Retinal pigment epithelial cell (primary cell): ENCODE data around the gene ANKRA2.

Source experiments
- DNase-seq: peaks from one replicate; pipeline ENCODE4 v3.0.0-alpha.2; 2010; ENCODE audit warnings: low read depth
- H3K4me3 ChIP-seq: 2 replicates; pipeline ENCODE4 v1.5.1; 2011; ENCODE audit warnings: mild to moderate bottlenecking, low read length, control low read depth, moderate library complexity
- CTCF ChIP-seq: conservative IDR thresholded peaks from 2 replicates; pipeline ENCODE4 v1.5.1; 2011; ENCODE audit warnings: low read depth, low read length, control low read depth, inconsistent platforms

Gene ANKRA2

GRCh38 chr5:73550016-73550415 lies 15.4 kb downstream of the ANKRA2 start:
- TF ChIP-seq CTCF, result no peak
- DNase-seq, result no peak
- no peak overlapping the region for H3K4me3 ChIP-seq

GRCh38 chr5:73545403-73545779 lies 20.0 kb downstream of the ANKRA2 start:
- H3K4me3 ChIP-seq, result no peak overlapping the region
- DNase-seq, result no peak
- no peak for TF ChIP-seq CTCF

- H3K4me3 ChIP-seq, result no peak overlapping the region
- no peak for TF ChIP-seq CTCF
- DNase-seq, result no peak
Observed at GRCh38 chr5:73544429-73545402, 20.7 kb downstream of the ANKRA2 start.

GRCh38 chr5:73542020-73542419 lies 23.4 kb downstream of the ANKRA2 start:
- no peak overlapping the region for H3K4me3 ChIP-seq
- no peak for TF ChIP-seq CTCF
- no peak for DNase-seq

- no peak overlapping the region for H3K4me3 ChIP-seq
- no peak for DNase-seq
- TF ChIP-seq CTCF, result no peak
Observed at GRCh38 chr5:73540192-73540591, 25.2 kb downstream of the ANKRA2 start.

GRCh38 chr5:73539730-73540129 lies 25.7 kb downstream of the ANKRA2 start:
- no peak for DNase-seq
- TF ChIP-seq CTCF, result no peak
- H3K4me3 ChIP-seq, result no peak overlapping the region

- no peak for DNase-seq
- H3K4me3 ChIP-seq, result no peak overlapping the region
- no peak for TF ChIP-seq CTCF
Observed at GRCh38 chr5:73534971-73535370, 30.5 kb downstream of the ANKRA2 start.
